RWPE1 (cell line): ENCODE data around the gene GSG1L.

ENCODE experiments used
- CTCF ChIA-PET: fragments of 350-600 bp; sonication (Branson Sonifier 250); formaldehyde crosslinking; extraction: SDS; loops from one replicate; lab custom pipeline; 2021; lab: Yijun Ruan, JAX
- POLR2A ChIA-PET: fragments of 400-600 bp; formaldehyde crosslinking; extraction: SDS; loops from one replicate; lab custom pipeline; 2020; ENCODE audit warnings: antibody characterized with exemption; ENCODE audit not compliant: low non-redundant PET; lab: Yijun Ruan, JAX
- DNase-seq: peaks from one replicate; pipeline ENCODE4 v3.0.0; 2012; ENCODE audit warnings: low spot score
- H3K27ac ChIP-seq: fragments of 450-650 bp; 2 replicates; pipeline ENCODE4 v1.5.1; 2017
- CTCF ChIP-seq: fragments of 450-650 bp; conservative IDR thresholded peaks from 2 replicates; pipeline ENCODE4 v1.5.1; 2017; ENCODE audit warnings: low read depth, mild to moderate bottlenecking

Gene GSG1L

GRCh38 chr16:27841061-27841801, 222.3 kb downstream of the GSG1L start:
- no peak overlapping the region for H3K27ac ChIP-seq
- POLR2A ChIA-PET = no interaction called here
- TF ChIP-seq CTCF = no peak
- no peak for DNase-seq
- CTCF ChIA-PET = no interaction called here

GRCh38 chr16:27840311-27841060, 223.0 kb downstream of the GSG1L start:
- ChIA-PET CTCF (no interaction called here), POLR2A (no interaction called here)
- H3K27ac ChIP-seq = no peak overlapping the region
- DNase-seq = no peak
- TF ChIP-seq CTCF = no peak

- ChIA-PET CTCF (no interaction called here), POLR2A (no interaction called here)
- H3K27ac ChIP-seq = no peak overlapping the region
- no peak for TF ChIP-seq CTCF
- DNase-seq = no peak
These were observed 224.1 kb downstream of the GSG1L start for GRCh38 chr16:27839419-27839818.

GRCh38 chr16:27838536-27839175, 224.9 kb downstream of the GSG1L start:
- no peak for DNase-seq
- TF ChIP-seq CTCF = no peak
- ChIA-PET POLR2A (no interaction called here), CTCF (interaction anchor here (0.7 kb wide), 1 partner anchor 41 kb away, joined by 3 read pairs; no protein-coding TSS in a partner anchor)
- no peak overlapping the region for H3K27ac ChIP-seq

- ChIA-PET CTCF (no interaction called here), POLR2A (no interaction called here)
- no peak for TF ChIP-seq CTCF
- no peak overlapping the region for H3K27ac ChIP-seq
- no peak for DNase-seq
These were observed 233.5 kb downstream of the GSG1L start for GRCh38 chr16:27829975-27830374.

GRCh38 chr16:27828671-27829070, 234.8 kb downstream of the GSG1L start:
- CTCF ChIA-PET = no interaction called here
- POLR2A ChIA-PET = no interaction called here
- no peak for DNase-seq
- no peak overlapping the region for H3K27ac ChIP-seq
- TF ChIP-seq CTCF = no peak
